Pulmonary artery endothelial cell (primary cell): ENCODE results near the gene INPP5F. TPM values are rescaled to one million over a fixed set of nuclear protein-coding genes. Genes with fewer than 3 reads are reported as not detected.

Experiments used
- DNase-seq: peaks from one replicate; pipeline ENCODE4 v3.0.0-alpha.2; 2011; ENCODE audit warnings: low read depth, low spot score
- total RNA-seq: library from RNA; depleted of rRNA; stranded (reverse); fragments of >200 nt; gene quantifications from 2 replicates; pipeline ENCODE4 v1.2.3, GENCODE V29; 2014

Gene INPP5F, protein sequence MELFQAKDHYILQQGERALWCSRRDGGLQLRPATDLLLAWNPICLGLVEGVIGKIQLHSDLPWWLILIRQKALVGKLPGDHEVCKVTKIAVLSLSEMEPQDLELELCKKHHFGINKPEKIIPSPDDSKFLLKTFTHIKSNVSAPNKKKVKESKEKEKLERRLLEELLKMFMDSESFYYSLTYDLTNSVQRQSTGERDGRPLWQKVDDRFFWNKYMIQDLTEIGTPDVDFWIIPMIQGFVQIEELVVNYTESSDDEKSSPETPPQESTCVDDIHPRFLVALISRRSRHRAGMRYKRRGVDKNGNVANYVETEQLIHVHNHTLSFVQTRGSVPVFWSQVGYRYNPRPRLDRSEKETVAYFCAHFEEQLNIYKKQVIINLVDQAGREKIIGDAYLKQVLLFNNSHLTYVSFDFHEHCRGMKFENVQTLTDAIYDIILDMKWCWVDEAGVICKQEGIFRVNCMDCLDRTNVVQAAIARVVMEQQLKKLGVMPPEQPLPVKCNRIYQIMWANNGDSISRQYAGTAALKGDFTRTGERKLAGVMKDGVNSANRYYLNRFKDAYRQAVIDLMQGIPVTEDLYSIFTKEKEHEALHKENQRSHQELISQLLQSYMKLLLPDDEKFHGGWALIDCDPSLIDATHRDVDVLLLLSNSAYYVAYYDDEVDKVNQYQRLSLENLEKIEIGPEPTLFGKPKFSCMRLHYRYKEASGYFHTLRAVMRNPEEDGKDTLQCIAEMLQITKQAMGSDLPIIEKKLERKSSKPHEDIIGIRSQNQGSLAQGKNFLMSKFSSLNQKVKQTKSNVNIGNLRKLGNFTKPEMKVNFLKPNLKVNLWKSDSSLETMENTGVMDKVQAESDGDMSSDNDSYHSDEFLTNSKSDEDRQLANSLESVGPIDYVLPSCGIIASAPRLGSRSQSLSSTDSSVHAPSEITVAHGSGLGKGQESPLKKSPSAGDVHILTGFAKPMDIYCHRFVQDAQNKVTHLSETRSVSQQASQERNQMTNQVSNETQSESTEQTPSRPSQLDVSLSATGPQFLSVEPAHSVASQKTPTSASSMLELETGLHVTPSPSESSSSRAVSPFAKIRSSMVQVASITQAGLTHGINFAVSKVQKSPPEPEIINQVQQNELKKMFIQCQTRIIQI
- total RNA-seq: 20.5 and 27.6 TPM in 2 replicates

DNA sequence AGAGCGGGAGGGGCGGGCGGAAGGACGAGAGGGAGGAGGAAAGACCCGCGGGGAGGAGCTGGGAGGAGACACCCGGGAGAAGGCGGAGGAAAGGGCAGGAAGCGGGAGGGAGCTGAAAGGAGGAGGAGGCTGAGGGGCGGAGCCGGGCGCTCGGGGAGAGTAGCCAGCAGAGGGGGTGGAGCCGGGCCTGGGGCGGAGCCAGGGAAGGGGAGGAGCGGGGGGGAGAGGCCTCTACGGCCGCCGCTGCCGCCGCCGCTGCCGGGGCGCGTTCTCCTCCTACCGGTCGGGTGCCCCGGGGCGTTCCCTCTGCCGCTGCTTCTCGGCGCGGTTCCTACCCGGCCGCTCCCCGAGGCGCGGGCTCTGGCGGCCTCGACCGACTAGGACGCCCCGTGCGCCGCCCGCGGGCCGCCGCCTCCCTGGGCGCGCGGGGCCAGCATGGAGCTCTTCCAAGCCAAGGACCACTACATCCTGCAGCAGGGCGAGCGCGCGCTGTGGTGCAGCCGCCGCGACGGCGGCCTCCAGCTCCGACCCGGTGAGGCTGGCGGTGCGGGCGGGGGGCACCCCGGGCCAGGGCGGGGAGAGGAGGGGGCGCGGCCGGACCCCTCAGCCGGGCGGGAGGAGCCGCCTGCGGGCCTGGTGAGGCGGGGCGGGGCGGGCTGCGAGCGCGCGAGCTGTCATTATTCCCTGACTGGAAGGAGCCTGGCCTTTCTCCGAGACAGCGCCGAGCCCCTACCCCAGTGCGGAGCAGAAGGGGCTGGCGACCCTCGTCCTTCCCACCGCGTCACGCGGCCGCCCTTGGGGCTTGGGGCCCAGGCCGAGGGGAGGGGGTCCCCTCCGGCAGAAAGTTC, at the start of gene INPP5F:
Gene INPP5F, plus strand, starts transcription at position 223 of the 848 bp plus-strand sequence. Its CDS starts 213 bp downstream, at position 436.
- peak; percentile 92 for DNase-seq

DNA sequence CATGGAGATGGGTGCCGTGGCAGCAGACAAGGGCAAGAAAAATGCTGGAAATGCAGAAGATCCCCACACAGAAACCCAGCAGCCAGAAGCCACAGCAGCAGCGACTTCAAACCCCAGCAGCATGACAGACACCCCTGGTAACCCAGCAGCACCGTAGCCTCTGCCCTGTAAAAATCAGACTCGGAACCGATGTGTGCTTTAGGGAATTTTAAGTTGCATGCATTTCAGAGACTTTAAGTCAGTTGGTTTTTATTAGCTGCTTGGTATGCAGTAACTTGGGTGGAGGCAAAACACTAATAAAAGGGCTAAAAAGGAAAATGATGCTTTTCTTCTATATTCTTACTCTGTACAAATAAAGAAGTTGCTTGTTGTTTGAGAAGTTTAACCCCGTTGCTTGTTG, 48.7 kb upstream of the INPP5F start:
- DNase-seq: no peak

- no peak for DNase-seq
Observed at GRCh38 chr10:119677904-119678755, 47.7 kb upstream of the INPP5F start.

GRCh38 chr10:119679480-119679829, 46.4 kb upstream of the INPP5F start:
- no peak for DNase-seq

GRCh38 chr10:119680050-119680449, 45.8 kb upstream of the INPP5F start:
- peak; percentile 73 for DNase-seq

GRCh38 chr10:119680650-119681081, 45.2 kb upstream of the INPP5F start:
- no peak for DNase-seq

GRCh38 chr10:119686465-119687191, 39.2 kb upstream of the INPP5F start:
- DNase-seq: peak; percentile 92

GRCh38 chr10:119687192-119688032, 38.4 kb upstream of the INPP5F start:
- DNase-seq: no peak

GRCh38 chr10:119688033-119688508, 37.8 kb upstream of the INPP5F start:
- DNase-seq: no peak

DNA sequence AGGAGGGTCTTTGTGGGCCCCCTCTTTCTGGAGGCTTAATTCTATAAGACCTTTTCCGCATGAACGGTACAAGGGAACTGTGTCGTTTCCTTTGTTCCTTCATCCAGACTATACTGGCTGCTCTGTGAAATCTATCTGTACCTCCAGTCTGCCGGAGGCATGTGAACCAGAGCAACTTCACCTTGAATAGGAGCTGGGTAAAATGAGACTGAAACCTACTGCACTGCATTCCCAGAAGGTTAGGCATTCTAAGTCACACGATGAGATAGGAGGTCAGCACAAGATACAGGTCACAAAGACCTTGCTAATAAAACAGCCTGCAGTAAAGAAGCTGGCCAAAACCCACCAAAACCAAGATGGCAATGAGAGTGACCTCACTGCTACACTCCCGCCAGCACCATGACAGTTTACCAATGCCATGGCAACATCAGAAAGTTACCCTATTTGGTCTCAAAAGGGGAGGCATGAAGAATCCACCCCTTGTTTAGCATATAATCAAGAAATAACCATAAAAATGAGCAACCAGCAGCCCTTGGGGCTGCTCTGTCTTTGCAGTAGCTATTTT, 36.8 kb upstream of the INPP5F start:
- no peak for DNase-seq

DNA sequence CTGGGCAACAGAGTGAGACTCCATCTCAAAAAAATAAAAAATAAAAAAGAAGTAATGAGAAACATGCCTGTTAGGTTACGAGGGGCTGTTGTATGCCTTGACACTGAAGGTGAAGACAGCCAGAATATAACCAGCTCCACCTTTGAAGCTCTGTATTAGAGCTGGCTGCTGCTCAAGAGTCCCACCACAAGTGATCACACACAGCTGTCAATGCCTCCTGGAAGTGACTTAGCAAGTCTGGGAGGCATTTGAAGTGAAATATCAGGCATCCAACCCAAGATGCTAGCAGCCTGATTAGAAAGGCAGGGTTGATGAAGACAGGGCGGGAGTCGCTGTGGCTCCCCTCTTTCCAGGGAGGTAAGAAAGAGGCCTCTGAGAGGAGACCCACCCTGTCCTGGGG, 34.1 kb upstream of the INPP5F start:
- no peak for DNase-seq

GRCh38 chr10:119693262-119693957, 32.4 kb upstream of the INPP5F start:
- no peak for DNase-seq

- no peak for DNase-seq
Observed at GRCh38 chr10:119694608-119695007, 31.2 kb upstream of the INPP5F start.

- DNase-seq: no peak
Observed at GRCh38 chr10:119700321-119700954, 25.4 kb upstream of the INPP5F start.

DNA sequence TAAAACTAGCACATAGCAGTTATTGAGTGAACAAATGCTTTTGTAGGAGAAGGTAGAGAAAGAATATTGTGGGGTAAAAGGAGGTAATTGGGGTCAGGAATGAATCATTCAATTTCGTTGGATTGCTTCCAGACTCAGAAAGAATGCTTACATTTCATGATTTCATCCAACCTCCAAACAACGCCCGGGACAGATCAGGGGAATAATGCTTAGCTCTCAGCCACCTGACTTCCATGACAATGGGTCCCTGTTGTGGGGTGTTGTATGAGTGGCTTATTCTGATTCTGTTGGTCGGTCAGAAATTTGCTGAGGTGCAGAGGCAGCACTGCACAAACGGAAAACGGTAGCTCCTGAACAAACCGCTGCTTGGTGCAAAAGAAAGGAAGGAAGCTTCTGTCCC, 24.0 kb upstream of the INPP5F start:
- DNase-seq: no peak

DNA sequence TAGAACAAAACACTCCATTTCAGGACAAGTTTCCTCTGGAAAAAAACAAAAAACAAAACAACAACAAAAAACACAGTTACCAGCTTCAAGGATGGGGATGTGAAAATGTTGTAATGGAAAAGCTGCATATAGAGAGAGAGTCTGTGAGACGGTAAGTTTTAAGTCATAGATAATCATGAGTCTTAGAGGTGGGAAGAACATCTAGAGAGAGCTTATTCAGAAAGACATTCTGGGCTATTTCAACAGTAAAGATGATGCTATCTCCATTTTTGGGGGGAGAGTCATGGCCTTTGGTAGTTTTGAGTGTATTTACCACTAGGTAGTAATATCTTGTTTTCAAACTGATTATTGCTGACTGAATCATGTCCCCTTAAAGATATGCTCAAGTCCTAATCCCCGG, 23.3 kb upstream of the INPP5F start:
- DNase-seq: no peak
